ENCODE results near the gene FHDC1. TPM values are rescaled to one million over a fixed set of nuclear protein-coding genes. Genes with fewer than 3 reads are reported as not detected.

The FHDC1 gene
- total RNA-seq, 1 donor from 2014 or later: 1.5 TPM

DNA sequence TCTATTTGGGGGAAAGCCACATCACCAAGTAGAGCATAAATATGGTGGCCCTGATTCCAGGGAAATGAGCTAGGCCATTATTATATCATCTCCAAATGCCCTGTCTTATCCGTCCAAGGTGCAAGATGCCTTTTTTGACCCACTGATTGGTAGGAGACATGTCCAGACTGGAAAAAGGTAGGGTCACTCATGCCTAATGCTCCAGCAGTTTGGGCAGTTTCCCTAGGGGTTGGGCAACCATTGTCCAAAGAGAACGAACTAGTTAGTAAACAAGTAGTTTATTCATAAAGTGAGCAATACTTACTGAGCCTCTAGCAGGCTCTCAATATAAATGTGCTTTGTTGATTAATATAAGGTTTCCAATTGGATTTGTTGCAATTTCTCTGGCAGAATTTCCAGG lies 6.2 kb downstream of the FHDC1 start:
- FAIRE-seq: no peak
- no peak overlapping the region for H3K27ac Mint-ChIP-seq (ENCODE audit: unreplicated experiment)

DNA sequence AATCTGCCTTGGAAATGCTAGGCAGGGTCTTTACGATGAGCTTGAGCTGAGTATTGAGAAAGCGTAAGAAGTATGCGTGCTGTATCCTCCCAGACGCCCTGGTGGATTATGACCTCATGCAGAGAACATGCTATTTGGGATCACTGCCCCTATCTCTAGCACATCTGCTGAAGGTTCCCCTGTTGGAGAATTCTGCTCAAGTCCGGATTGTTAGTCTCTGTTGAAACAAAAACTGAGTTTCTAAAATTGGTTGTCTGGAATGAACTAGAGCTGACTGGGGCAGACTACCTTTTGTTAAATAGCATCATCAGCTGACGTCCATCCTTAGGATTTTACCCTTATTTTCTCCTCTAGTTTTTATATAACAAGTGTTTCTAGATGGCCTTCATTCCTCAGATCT lies 7.5 kb downstream of the FHDC1 start:
- H3K4me1 ChIP-seq (ENCODE audit: insufficient read depth, low read length): peaks cover 3% of the 10 kb centered on the region
- no peak overlapping the region for H3K9ac ChIP-seq (ENCODE audit: low read length)
- Mint-ChIP-seq H3K27ac (ENCODE audit: unreplicated experiment) (no peak overlapping the region), H3K4me3 (ENCODE audit: unreplicated experiment) (no peak overlapping the region), H3K36me3 (ENCODE audit: low read depth, unreplicated experiment) (no peaks in the 10 kb centered on the region), H3K9me3 (ENCODE audit: unreplicated experiment) (peaks cover 1% of the 10 kb centered on the region), H3K4me1 (ENCODE audit: low read depth, unreplicated experiment) (peaks cover 8% of the 10 kb centered on the region), H3K27me3 (ENCODE audit: low read depth, unreplicated experiment) (peaks cover 12% of the 10 kb centered on the region)
- no peaks in the 10 kb centered on the region for H3K36me3 ChIP-seq (ENCODE audit: insufficient read depth, low read length)
- peaks cover 4% of the 10 kb centered on the region for H3K79me2 ChIP-seq (ENCODE audit: insufficient read depth, low read length)
- peak; percentile 75 for FAIRE-seq
- no peak for TF ChIP-seq EZH2 (IDR thresholded peaks at IDR 0.05; ENCODE audit: insufficient read depth, low read length)
- TF ChIP-seq, protein P1, sequence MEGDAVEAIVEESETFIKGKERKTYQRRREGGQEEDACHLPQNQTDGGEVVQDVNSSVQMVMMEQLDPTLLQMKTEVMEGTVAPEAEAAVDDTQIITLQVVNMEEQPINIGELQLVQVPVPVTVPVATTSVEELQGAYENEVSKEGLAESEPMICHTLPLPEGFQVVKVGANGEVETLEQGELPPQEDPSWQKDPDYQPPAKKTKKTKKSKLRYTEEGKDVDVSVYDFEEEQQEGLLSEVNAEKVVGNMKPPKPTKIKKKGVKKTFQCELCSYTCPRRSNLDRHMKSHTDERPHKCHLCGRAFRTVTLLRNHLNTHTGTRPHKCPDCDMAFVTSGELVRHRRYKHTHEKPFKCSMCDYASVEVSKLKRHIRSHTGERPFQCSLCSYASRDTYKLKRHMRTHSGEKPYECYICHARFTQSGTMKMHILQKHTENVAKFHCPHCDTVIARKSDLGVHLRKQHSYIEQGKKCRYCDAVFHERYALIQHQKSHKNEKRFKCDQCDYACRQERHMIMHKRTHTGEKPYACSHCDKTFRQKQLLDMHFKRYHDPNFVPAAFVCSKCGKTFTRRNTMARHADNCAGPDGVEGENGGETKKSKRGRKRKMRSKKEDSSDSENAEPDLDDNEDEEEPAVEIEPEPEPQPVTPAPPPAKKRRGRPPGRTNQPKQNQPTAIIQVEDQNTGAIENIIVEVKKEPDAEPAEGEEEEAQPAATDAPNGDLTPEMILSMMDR (IDR thresholded peaks at IDR 0.05; ENCODE audit: insufficient read depth, low read depth, low read length): no peak
- H4K20me1 ChIP-seq (ENCODE audit: insufficient read depth, low read length): no peaks in the 10 kb centered on the region
- no peaks in the 10 kb centered on the region for H3K9me3 ChIP-seq (ENCODE audit: insufficient read depth, low read depth, low read length)
- H3K4me2 ChIP-seq (ENCODE audit: low read length): no peak overlapping the region
- H3K4me3 ChIP-seq (ENCODE audit: insufficient read depth, low read depth, low read length): no peak overlapping the region
- no peak overlapping the region for H2AFZ ChIP-seq (ENCODE audit: low read depth, low read length)
- H3K27me3 ChIP-seq (ENCODE audit: insufficient read depth, low read length): peaks cover 15% of the 10 kb centered on the region
- DNase-seq (ENCODE audit: low read depth): peak; percentile 48
- H3K27ac ChIP-seq (ENCODE audit: low read depth, low read length): no peak overlapping the region

More for the DNA sequence above, 6.2 kb downstream of the FHDC1 start:
- Mint-ChIP-seq H3K9me3 (ENCODE audit: unreplicated experiment) (peaks cover 2% of the 10 kb centered on the region), H3K27me3 (ENCODE audit: low read depth, unreplicated experiment) (peaks cover 21% of the 10 kb centered on the region), H3K4me3 (ENCODE audit: unreplicated experiment) (no peak overlapping the region), H3K4me1 (ENCODE audit: low read depth, unreplicated experiment) (peaks cover 8% of the 10 kb centered on the region), H3K36me3 (ENCODE audit: low read depth, unreplicated experiment) (peaks cover 5% of the 10 kb centered on the region)
- DNase-seq (ENCODE audit: low read depth): no peak
- H3K4me3 ChIP-seq (ENCODE audit: insufficient read depth, low read depth, low read length): no peak overlapping the region
- H3K4me2 ChIP-seq (ENCODE audit: low read length): no peak overlapping the region
- no peaks in the 10 kb centered on the region for H3K9me3 ChIP-seq (ENCODE audit: insufficient read depth, low read depth, low read length)
- peaks cover 4% of the 10 kb centered on the region for H3K79me2 ChIP-seq (ENCODE audit: insufficient read depth, low read length)
- TF ChIP-seq EZH2 (IDR thresholded peaks at IDR 0.05; ENCODE audit: insufficient read depth, low read length): no peak
- TF ChIP-seq, protein P1 (IDR thresholded peaks at IDR 0.05; ENCODE audit: insufficient read depth, low read depth, low read length): no peak
- peaks cover 3% of the 10 kb centered on the region for H3K4me1 ChIP-seq (ENCODE audit: insufficient read depth, low read length)
- H2AFZ ChIP-seq (ENCODE audit: low read depth, low read length): no peak overlapping the region
- H3K27me3 ChIP-seq (ENCODE audit: insufficient read depth, low read length): peaks cover 25% of the 10 kb centered on the region
- H3K27ac ChIP-seq (ENCODE audit: low read depth, low read length): no peak overlapping the region
- H3K36me3 ChIP-seq (ENCODE audit: insufficient read depth, low read length): no peaks in the 10 kb centered on the region
- H3K9ac ChIP-seq (ENCODE audit: low read length): no peak overlapping the region
- H4K20me1 ChIP-seq (ENCODE audit: insufficient read depth, low read length): no peaks in the 10 kb centered on the region

DNA sequence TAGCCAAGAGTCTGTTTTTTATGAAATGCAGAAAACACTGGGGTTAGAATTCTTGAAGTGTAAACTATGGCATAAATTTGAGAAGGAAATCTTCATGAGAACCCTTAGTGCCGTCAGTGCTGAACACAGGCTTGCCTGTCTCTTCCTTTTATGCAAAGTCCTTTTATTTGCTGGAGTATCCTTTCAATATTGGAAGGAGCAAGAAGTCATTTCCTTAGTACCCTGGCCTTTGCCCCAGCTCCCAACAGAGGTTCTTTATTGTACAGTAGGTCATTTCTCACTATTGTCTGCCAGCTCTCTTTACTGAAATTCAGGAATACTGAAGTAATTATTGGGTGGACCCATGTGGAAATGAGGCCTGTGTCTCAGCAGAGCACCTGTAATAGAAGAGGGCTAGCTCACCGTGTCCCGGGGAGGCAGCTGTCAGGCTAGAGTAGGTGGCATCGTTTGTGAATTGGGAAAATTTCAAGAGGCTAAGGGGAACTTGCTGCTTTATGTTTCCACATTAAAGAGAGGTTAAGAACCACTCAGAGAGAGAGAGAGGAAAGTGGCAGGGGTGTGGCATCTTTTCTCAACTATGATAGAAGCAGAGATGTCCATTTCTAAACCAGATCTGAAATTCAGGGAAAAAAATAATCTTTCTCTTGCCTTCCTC lies 8.7 kb downstream of the FHDC1 start:
- Histone ChIP-seq H3K79me2 (ENCODE audit: insufficient read depth, low read length) (peaks cover 2% of the 10 kb centered on the region), H3K27ac (ENCODE audit: low read depth, low read length) (no peak overlapping the region), H3K9me3 (ENCODE audit: insufficient read depth, low read depth, low read length) (no peaks in the 10 kb centered on the region), H2AFZ (ENCODE audit: low read depth, low read length) (no peak overlapping the region), H3K9ac (ENCODE audit: low read length) (no peak overlapping the region), H3K36me3 (ENCODE audit: insufficient read depth, low read length) (no peaks in the 10 kb centered on the region), H3K27me3 (ENCODE audit: insufficient read depth, low read length) (peaks cover 4% of the 10 kb centered on the region), H3K4me2 (ENCODE audit: low read length) (no peak overlapping the region), H3K4me1 (ENCODE audit: insufficient read depth, low read length) (peaks cover 3% of the 10 kb centered on the region), H3K4me3 (ENCODE audit: insufficient read depth, low read depth, low read length) (no peak overlapping the region), H4K20me1 (ENCODE audit: insufficient read depth, low read length) (no peaks in the 10 kb centered on the region)
- peaks cover 3% of the 10 kb centered on the region for H3K27me3 Mint-ChIP-seq (ENCODE audit: low read depth, unreplicated experiment)
- H3K36me3 Mint-ChIP-seq (ENCODE audit: low read depth, unreplicated experiment): no peaks in the 10 kb centered on the region
- peaks cover 8% of the 10 kb centered on the region for H3K4me1 Mint-ChIP-seq (ENCODE audit: low read depth, unreplicated experiment)
- no peak overlapping the region for H3K27ac Mint-ChIP-seq (ENCODE audit: unreplicated experiment)
- FAIRE-seq: no peak
- DNase-seq (ENCODE audit: low read depth): no peak
- no peak overlapping the region for H3K4me3 Mint-ChIP-seq (ENCODE audit: unreplicated experiment)
- H3K9me3 Mint-ChIP-seq (ENCODE audit: unreplicated experiment): no peaks in the 10 kb centered on the region
- no peak for TF ChIP-seq EZH2 (IDR thresholded peaks at IDR 0.05; ENCODE audit: insufficient read depth, low read length)
- TF ChIP-seq, protein P1 (IDR thresholded peaks at IDR 0.05; ENCODE audit: insufficient read depth, low read depth, low read length): no peak

Data from astrocyte (in vitro differentiated cells and primary cell).